HG03139 (cell line): ENCODE data around the gene ENOX1.
"Not testable (repeated sequence)": the region's sequence is repeated elsewhere in the genome, so short reads cannot be mapped to it uniquely, and the experiment has no call there.

Source experiments
- ATAC-seq: cut with Tn5 transposase; IDR thresholded peaks from one replicate; pipeline ENCODE4 v1.9.1; 2021; ENCODE audit not compliant: unreplicated experiment

The ENOX1 gene

GRCh38 chr13:43185226-43185625 lies 601.5 kb downstream of the ENOX1 start:
- ATAC-seq: no peak

- ATAC-seq: no peak
These were observed 605.9 kb downstream of the ENOX1 start for GRCh38 chr13:43180837-43181236.

GRCh38 chr13:43180036-43180660 lies 606.6 kb downstream of the ENOX1 start:
- no peak for ATAC-seq

- no peak for ATAC-seq
These were observed 615.3 kb downstream of the ENOX1 start for GRCh38 chr13:43171489-43171888.

- no peak for ATAC-seq
These were observed 616.3 kb downstream of the ENOX1 start for GRCh38 chr13:43170506-43170905.

GRCh38 chr13:43168434-43168833 lies 618.3 kb downstream of the ENOX1 start:
- ATAC-seq: not testable (repeated sequence)

GRCh38 chr13:43167731-43168130 lies 619.0 kb downstream of the ENOX1 start:
- no peak for ATAC-seq

GRCh38 chr13:43166644-43167457 lies 619.9 kb downstream of the ENOX1 start:
- no peak for ATAC-seq
